Measurements from ENCODE around the gene ODC1.
"Not testable (repeated sequence)": the region's sequence is repeated elsewhere in the genome, so short reads cannot be mapped to it uniquely, and the experiment has no call there.

Gene ODC1

DNA sequence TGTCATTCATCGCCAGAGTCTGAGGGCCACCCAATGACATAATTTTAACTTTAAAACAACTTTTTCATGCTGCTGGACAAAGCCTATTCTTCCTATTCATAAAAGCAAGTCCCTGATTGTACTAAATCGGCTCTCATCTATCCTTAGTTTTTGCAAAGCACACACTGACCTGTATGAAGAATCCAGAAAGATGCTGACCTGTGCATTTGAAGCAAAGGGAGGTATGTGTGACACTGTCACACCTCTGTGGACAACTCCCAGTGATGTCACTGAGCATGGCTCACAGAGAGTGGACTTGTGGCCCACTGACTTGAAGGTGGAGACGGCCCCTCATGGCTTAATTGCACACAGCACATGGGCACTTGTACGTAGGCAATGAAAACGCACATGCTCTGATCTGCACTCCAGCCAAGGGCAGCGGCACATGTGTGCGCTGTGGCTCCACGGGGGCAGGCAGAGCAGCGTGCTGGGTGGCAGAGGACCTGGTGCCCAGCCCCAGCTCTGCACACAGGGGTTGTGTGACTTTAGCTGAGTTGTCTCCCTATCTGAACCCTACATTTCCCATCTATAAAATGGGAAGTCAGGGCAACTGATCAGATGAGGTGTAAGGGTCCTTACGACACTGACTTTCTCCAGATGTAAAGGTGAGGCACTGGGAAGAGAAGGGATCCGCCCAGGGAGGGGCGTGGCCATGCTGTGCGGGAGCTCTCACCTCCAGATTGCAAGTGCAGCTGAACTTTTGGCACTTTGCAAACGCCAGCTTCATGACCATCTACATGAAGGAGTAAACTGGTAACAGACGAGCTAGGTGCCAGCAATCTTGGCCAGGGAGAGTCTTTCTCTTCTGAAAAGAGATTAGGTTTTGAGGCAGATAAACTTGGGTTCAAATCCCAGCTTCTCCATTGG is 14.3 kb upstream of the ODC1 start:
- Histone ChIP-seq H4K20me1 (ENCODE audit: low read depth, low read length) (no peaks in the 10 kb centered on the region), H3K9me3 (ENCODE audit: insufficient read depth, low read length) (no peaks in the 10 kb centered on the region), H3K36me3 (ENCODE audit: low read length) (no peaks in the 10 kb centered on the region), H3K79me2 (ENCODE audit: insufficient read depth, low read length) (no peaks in the 10 kb centered on the region), H3K27me3 (ENCODE audit: low read length) (no peaks in the 10 kb centered on the region), H3K9me2 (replicated peaks; ENCODE audit: insufficient read depth, low read length) (no peaks in the 10 kb centered on the region), H2AFZ (ENCODE audit: low read depth, low read length, severe bottlenecking) (no peak overlapping the region), H3F3A (ENCODE audit: insufficient read depth) (no peaks in the 10 kb centered on the region), H3K9ac (ENCODE audit: low read length) (no peak overlapping the region), H3K4me2 (ENCODE audit: low read depth, low read length, poor library complexity, severe bottlenecking) (no peak overlapping the region), H3K4me3 (ENCODE audit: insufficient read depth, low read length, poor library complexity, severe bottlenecking) (no peak overlapping the region), H3K27ac (ENCODE audit: low read depth, low read length) (no peak overlapping the region)
- TF ChIP-seq, protein P1, sequence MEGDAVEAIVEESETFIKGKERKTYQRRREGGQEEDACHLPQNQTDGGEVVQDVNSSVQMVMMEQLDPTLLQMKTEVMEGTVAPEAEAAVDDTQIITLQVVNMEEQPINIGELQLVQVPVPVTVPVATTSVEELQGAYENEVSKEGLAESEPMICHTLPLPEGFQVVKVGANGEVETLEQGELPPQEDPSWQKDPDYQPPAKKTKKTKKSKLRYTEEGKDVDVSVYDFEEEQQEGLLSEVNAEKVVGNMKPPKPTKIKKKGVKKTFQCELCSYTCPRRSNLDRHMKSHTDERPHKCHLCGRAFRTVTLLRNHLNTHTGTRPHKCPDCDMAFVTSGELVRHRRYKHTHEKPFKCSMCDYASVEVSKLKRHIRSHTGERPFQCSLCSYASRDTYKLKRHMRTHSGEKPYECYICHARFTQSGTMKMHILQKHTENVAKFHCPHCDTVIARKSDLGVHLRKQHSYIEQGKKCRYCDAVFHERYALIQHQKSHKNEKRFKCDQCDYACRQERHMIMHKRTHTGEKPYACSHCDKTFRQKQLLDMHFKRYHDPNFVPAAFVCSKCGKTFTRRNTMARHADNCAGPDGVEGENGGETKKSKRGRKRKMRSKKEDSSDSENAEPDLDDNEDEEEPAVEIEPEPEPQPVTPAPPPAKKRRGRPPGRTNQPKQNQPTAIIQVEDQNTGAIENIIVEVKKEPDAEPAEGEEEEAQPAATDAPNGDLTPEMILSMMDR (IDR thresholded peaks at IDR 0.05; ENCODE audit: insufficient read depth, low read length, poor library complexity, severe bottlenecking): no peak
- TF ChIP-seq EZH2phosphoT487 (conservative IDR thresholded peaks at IDR 0.05; ENCODE audit: low read length): no peak

DNA sequence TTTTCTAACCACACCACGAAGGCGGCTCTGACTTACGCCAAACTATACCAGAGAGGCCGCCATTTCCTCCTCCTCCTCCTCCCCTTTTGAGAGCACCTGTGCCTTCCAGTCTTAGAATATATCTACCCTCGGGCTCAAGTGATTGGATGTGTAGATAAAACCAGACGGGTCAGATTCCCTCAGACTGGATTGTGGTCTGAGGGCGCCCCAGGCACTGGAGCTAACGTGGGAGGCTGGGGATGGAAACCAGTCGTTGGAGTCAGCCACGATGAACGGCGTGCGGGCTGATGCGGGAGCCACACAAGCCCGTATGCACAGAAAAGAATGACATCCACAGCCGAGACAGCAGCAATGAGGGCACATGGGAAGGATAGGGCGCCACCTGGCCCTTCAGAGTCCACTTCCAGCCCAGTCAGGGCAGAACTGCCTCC is 12.3 kb upstream of the ODC1 start:
- H3K36me3 ChIP-seq (ENCODE audit: low read length): no peaks in the 10 kb centered on the region
- no peak overlapping the region for H3K9ac ChIP-seq (ENCODE audit: low read length)
- no peak overlapping the region for H2AFZ ChIP-seq (ENCODE audit: low read depth, low read length, severe bottlenecking)
- H3K9me3 ChIP-seq (ENCODE audit: insufficient read depth, low read length): no peaks in the 10 kb centered on the region
- no peaks in the 10 kb centered on the region for H3F3A ChIP-seq (ENCODE audit: insufficient read depth)
- H3K4me3 ChIP-seq (ENCODE audit: insufficient read depth, low read length, poor library complexity, severe bottlenecking): no peak overlapping the region
- no peaks in the 10 kb centered on the region for H4K20me1 ChIP-seq (ENCODE audit: low read depth, low read length)
- H3K9me2 ChIP-seq (replicated peaks; ENCODE audit: insufficient read depth, low read length): no peaks in the 10 kb centered on the region
- H3K27me3 ChIP-seq (ENCODE audit: low read length): no peaks in the 10 kb centered on the region
- no peak overlapping the region for H3K4me2 ChIP-seq (ENCODE audit: low read depth, low read length, poor library complexity, severe bottlenecking)
- TF ChIP-seq EZH2phosphoT487 (conservative IDR thresholded peaks at IDR 0.05; ENCODE audit: low read length): no peak
- TF ChIP-seq, protein P1 (IDR thresholded peaks at IDR 0.05; ENCODE audit: insufficient read depth, low read length, poor library complexity, severe bottlenecking): no peak
- H3K79me2 ChIP-seq (ENCODE audit: insufficient read depth, low read length): no peaks in the 10 kb centered on the region
- no peak overlapping the region for H3K27ac ChIP-seq (ENCODE audit: low read depth, low read length)

GRCh38 chr2:10457846-10458598 is 9.9 kb upstream of the ODC1 start:
- Histone ChIP-seq H3K4me3 (ENCODE audit: insufficient read depth, low read length, poor library complexity, severe bottlenecking) (no peak overlapping the region), H3K9me2 (replicated peaks; ENCODE audit: insufficient read depth, low read length) (no peaks in the 10 kb centered on the region), H4K20me1 (ENCODE audit: low read depth, low read length) (no peaks in the 10 kb centered on the region), H3K27me3 (ENCODE audit: low read length) (no peaks in the 10 kb centered on the region), H3K9me3 (ENCODE audit: insufficient read depth, low read length) (no peaks in the 10 kb centered on the region), H3K4me2 (ENCODE audit: low read depth, low read length, poor library complexity, severe bottlenecking) (no peak overlapping the region), H3K9ac (ENCODE audit: low read length) (no peak overlapping the region), H3K79me2 (ENCODE audit: insufficient read depth, low read length) (no peaks in the 10 kb centered on the region), H2AFZ (ENCODE audit: low read depth, low read length, severe bottlenecking) (no peak overlapping the region), H3F3A (ENCODE audit: insufficient read depth) (no peaks in the 10 kb centered on the region), H3K27ac (ENCODE audit: low read depth, low read length) (no peak overlapping the region), H3K36me3 (ENCODE audit: low read length) (no peaks in the 10 kb centered on the region)
- TF ChIP-seq, protein P1 (IDR thresholded peaks at IDR 0.05; ENCODE audit: insufficient read depth, low read length, poor library complexity, severe bottlenecking): no peak
- TF ChIP-seq EZH2phosphoT487 (conservative IDR thresholded peaks at IDR 0.05; ENCODE audit: low read length): no peak

- not testable (repeated sequence) for H3K36me3 ChIP-seq (ENCODE audit: low read length); H3K4me3 ChIP-seq (ENCODE audit: insufficient read depth, low read length, poor library complexity, severe bottlenecking); H3K9me2 ChIP-seq (replicated peaks; ENCODE audit: insufficient read depth, low read length); H3F3A ChIP-seq (ENCODE audit: insufficient read depth); H3K27me3 ChIP-seq (ENCODE audit: low read length); H3K9me3 ChIP-seq (ENCODE audit: insufficient read depth, low read length); H2AFZ ChIP-seq (ENCODE audit: low read depth, low read length, severe bottlenecking); H3K79me2 ChIP-seq (ENCODE audit: insufficient read depth, low read length); H4K20me1 ChIP-seq (ENCODE audit: low read depth, low read length); H3K27ac ChIP-seq (ENCODE audit: low read depth, low read length); H3K9ac ChIP-seq (ENCODE audit: low read length); H3K4me2 ChIP-seq (ENCODE audit: low read depth, low read length, poor library complexity, severe bottlenecking)
Observed at GRCh38 chr2:10457195-10457594, 9.1 kb upstream of the ODC1 start.

All from SU-DHL-6 (cell line).